ENCODE data around the gene DPAGT1. TPM values are rescaled to one million over a fixed set of nuclear protein-coding genes. Genes with fewer than 3 reads are reported as not detected.
A peak's percentile ranks its signal among the peaks of the same experiment; 100 is the strongest.

DPAGT1 gene
- total RNA-seq, 1 experiment from 2014 or later: 63.5 TPM

GRCh38 chr11:119116235-119116594 lies 14.6 kb upstream of the DPAGT1 start (continued):
- no peak for TF ChIP-seq ZNF121 (CRISPR knock-in tag; IDR thresholded peaks at IDR 0.05)

GRCh38 chr11:119115484-119116234 lies 14.0 kb upstream of the DPAGT1 start:
- POLR2A ChIA-PET: interaction anchor here (1.0 kb wide), 1 partner anchor 9 kb away, joined by 4 read pairs; the partner anchor contains the start of gene C2CD2L
- H3K36me3 Mint-ChIP-seq: no peaks in the 10 kb centered on the region; the same call in 1 of the 2 replicates
- DNase-seq (ENCODE audit: low spot score): no peak
- TF ChIP-seq NFE2L1 (CRISPR knock-in tag; IDR thresholded peaks at IDR 0.05) (no peak), ZNF121 (CRISPR knock-in tag; IDR thresholded peaks at IDR 0.05) (no peak), EMX1 (CRISPR knock-in tag; IDR thresholded peaks at IDR 0.05) (no peak), SMAD3 (CRISPR knock-in tag; IDR thresholded peaks at IDR 0.05; ENCODE audit: borderline replicate concordance) (no peak), MYBL2 (CRISPR knock-in tag; IDR thresholded peaks at IDR 0.05) (no peak), RORB (CRISPR knock-in tag; IDR thresholded peaks at IDR 0.05) (no peak), HMGA2 (CRISPR knock-in tag; IDR thresholded peaks at IDR 0.05) (no peak), CBFB (CRISPR knock-in tag; IDR thresholded peaks at IDR 0.05; ENCODE audit: low read depth) (no peak), ZMAT4 (CRISPR knock-in tag; IDR thresholded peaks at IDR 0.05) (no peak), ERG (CRISPR knock-in tag; IDR thresholded peaks at IDR 0.05) (no peak)
- H3K9me3 Mint-ChIP-seq: no peaks in the 10 kb centered on the region
- peak; percentile 64 for ATAC-seq
- no peak overlapping the region for H3K4me3 Mint-ChIP-seq
- CTCF ChIA-PET: interaction anchor here (0.6 to 0.9 kb wide), 2 partner anchors 13 to 29 kb away, joined by 3 to 4 read pairs; no protein-coding TSS in a partner anchor
- H3K4me1 Mint-ChIP-seq: peaks cover 14% of the 10 kb centered on the region
- H3K27me3 Mint-ChIP-seq (ENCODE audit: low read depth): no peaks in the 10 kb centered on the region; the same call in 1 of the 2 replicates
- 0 out of 2 replicates have a peak overlapping the region, but pooled peaks have one; percentile 41 for H3K27ac Mint-ChIP-seq

- Mint-ChIP-seq H3K4me3 (no peak overlapping the region), H3K27ac (no peak overlapping the region), H3K4me1 (peaks cover 15% of the 10 kb centered on the region), H3K36me3 (no peaks in the 10 kb centered on the region; the same call in 1 of the 2 replicates), H3K9me3 (no peaks in the 10 kb centered on the region), H3K27me3 (ENCODE audit: low read depth) (peaks cover 3% of the 10 kb centered on the region)
- TF ChIP-seq TCF7 (CRISPR knock-in tag; IDR thresholded peaks at IDR 0.05; ENCODE audit: low read depth) (no peak), AR (CRISPR knock-in tag; IDR thresholded peaks at IDR 0.05) (no peak), IRF2 (CRISPR knock-in tag; IDR thresholded peaks at IDR 0.05; ENCODE audit: borderline replicate concordance, low read depth) (no peak), ZNF281 (CRISPR knock-in tag; IDR thresholded peaks at IDR 0.05) (no peak), SOX15 (CRISPR knock-in tag; IDR thresholded peaks at IDR 0.05) (no peak), ATF6 (CRISPR knock-in tag; IDR thresholded peaks at IDR 0.05) (no peak), JUN (CRISPR knock-in tag; IDR thresholded peaks at IDR 0.05) (no peak), ERG (CRISPR knock-in tag; IDR thresholded peaks at IDR 0.05) (no peak), ZNF425 (CRISPR knock-in tag; conservative IDR thresholded peaks at IDR 0.05) (no peak)
- ATAC-seq: no peak
- POLR2A ChIA-PET: no interaction called here
- CTCF ChIA-PET: no interaction called here
- no peak for DNase-seq (ENCODE audit: low spot score)
Observed at GRCh38 chr11:119114351-119114750, 12.7 kb upstream of the DPAGT1 start.

Data from WTC11 (cell line).